ENCODE measurements around the gene SAPCD1.

- TF ChIP-seq EZH2phosphoT487 (IDR thresholded peaks at IDR 0.05; ENCODE audit: insufficient read depth, low read depth) (no peak), EZH2 (IDR thresholded peaks at IDR 0.05; ENCODE audit: insufficient read depth, poor library complexity, severe bottlenecking) (no peak)
These were observed 43.5 kb upstream of the SAPCD1 start for GRCh38 chr6:31719001-31719400.
